ENCODE results near the gene PNMA1. TPM values are rescaled to one million over a fixed set of nuclear protein-coding genes. Genes with fewer than 3 reads are reported as not detected.

The PNMA1 gene
- total RNA-seq, 2 experiments from 2014 or later, result 6.0 to 14.5 TPM

Small RNA genes lying within 50 kb of the gene (microRNA-seq; reads per million reads assigned to microRNA genes)
- gene MIR4505 (ENCODE audit: borderline replicate concordance), result not detected

Small RNA genes lying within 50 kb of the gene (small RNA-seq; reads per million reads assigned to genes)
- not detected for gene MIR4505

Other genes with a start within 250 kb of the PNMA1 start
- gene RIOX1, start 223.5 kb downstream of the PNMA1 start, total RNA-seq (2014; rRNA removed; shearing (Covaris generic)), result 33.5 and 36.4 TPM in 2 replicates
- 21.0 and 21.7 TPM in 2 replicates for gene RIOX1, start 223.5 kb downstream of the PNMA1 start, total RNA-seq (2022)
- 0.88 and 1.9 TPM in 2 replicates for gene ACOT1, start 177.2 kb downstream of the PNMA1 start, total RNA-seq (2014; rRNA removed; shearing (Covaris generic))
- gene ACOT1, start 177.2 kb downstream of the PNMA1 start, total RNA-seq (2022), result 1.8 and 2.3 TPM in 2 replicates
- not detected in 2 replicates for gene HEATR4, start 155.4 kb downstream of the PNMA1 start, total RNA-seq (2014; rRNA removed; shearing (Covaris generic))
- gene HEATR4, start 155.4 kb downstream of the PNMA1 start, total RNA-seq (2022), result not detected in 2 replicates
- 11.7 and 13.5 TPM in 2 replicates for gene ACOT2, start 145.2 kb downstream of the PNMA1 start, total RNA-seq (2014; rRNA removed; shearing (Covaris generic))
- gene ACOT2, start 145.2 kb downstream of the PNMA1 start, total RNA-seq (2022), result 6.8 and 7.9 TPM in 2 replicates
- not detected in 2 replicates for gene ACOT4, start 122.5 kb downstream of the PNMA1 start, total RNA-seq (2014; rRNA removed; shearing (Covaris generic))
- gene ACOT4, start 122.5 kb downstream of the PNMA1 start, total RNA-seq (2022), result not detected in 2 replicates
- not detected in 2 replicates for gene ACOT6, start 101.9 kb downstream of the PNMA1 start, total RNA-seq (2014; rRNA removed; shearing (Covaris generic))
- not detected in 2 replicates for gene ACOT6, start 101.9 kb downstream of the PNMA1 start, total RNA-seq (2022)
- gene DNAL1, start 69.4 kb downstream of the PNMA1 start, total RNA-seq (2014; rRNA removed; shearing (Covaris generic)), result 5.6 and 6.7 TPM in 2 replicates
- 7.5 and 9.4 TPM in 2 replicates for gene DNAL1, start 69.4 kb downstream of the PNMA1 start, total RNA-seq (2022)
- gene PTGR2, start 137.4 kb upstream of the PNMA1 start, total RNA-seq (2014; rRNA removed; shearing (Covaris generic)), result 6.4 and 6.6 TPM in 2 replicates
- gene PTGR2, start 137.4 kb upstream of the PNMA1 start, total RNA-seq (2022), result 14.3 and 17.8 TPM in 2 replicates
- 41.6 and 49.6 TPM in 2 replicates for gene ZNF410, start 172.5 kb upstream of the PNMA1 start, total RNA-seq (2014; rRNA removed; shearing (Covaris generic))
- 45.2 and 45.5 TPM in 2 replicates for gene ZNF410, start 172.5 kb upstream of the PNMA1 start, total RNA-seq (2022)
- 2.3 and 2.6 TPM in 2 replicates for gene FAM161B, start 235.7 kb upstream of the PNMA1 start, total RNA-seq (2014; rRNA removed; shearing (Covaris generic))
- 3.5 and 3.6 TPM in 2 replicates for gene FAM161B, start 235.7 kb upstream of the PNMA1 start, total RNA-seq (2022)
- 18.7 and 35.4 TPM in 2 replicates for gene COQ6, start 235.9 kb upstream of the PNMA1 start, total RNA-seq (2014; rRNA removed; shearing (Covaris generic))
- 20.5 and 22.0 TPM in 2 replicates for gene COQ6, start 235.9 kb upstream of the PNMA1 start, total RNA-seq (2022)